Endothelial cell of umbilical vein (primary cell): Measurements from ENCODE around the gene NT5M. TPM values are rescaled to one million over a fixed set of nuclear protein-coding genes. Genes with fewer than 3 reads are reported as not detected.
"Not testable (repeated sequence)": the region's sequence is repeated elsewhere in the genome, so short reads cannot be mapped to it uniquely, and the experiment has no call there.

Experiments
- BruUV-seq: library from RNA; stranded (reverse); fragments of 400-500 nt; replicated peaks from 2 replicates; lab custom pipeline; 2021; lab: Mats Ljungman, UMichigan
- CTCF ChIA-PET: fragments of 300-600, 350-600 bp; sonication (Branson Sonifier 250); formaldehyde crosslinking; loops from one replicate; lab custom pipeline; 2021; ENCODE audit warnings: antibody characterized with exemption, inconsistent platforms; lab: Charles Lee
- POLR2A ChIA-PET: fragments of 300-600, 350-600 bp; sonication (Branson Sonifier 250); formaldehyde crosslinking; loops from one replicate; lab custom pipeline; 2021; ENCODE audit warnings: antibody characterized with exemption, inconsistent platforms; lab: Charles Lee
- DNase-seq: peaks from one replicate; pipeline ENCODE4 v3.0.0-alpha.2; 2011; ENCODE audit warnings: low read depth, low spot score
- FAIRE-seq: peaks from 2 replicates; lab custom pipeline; 2011; peaks lifted over from hg19 to GRCh38; lab: Jason Lieb, UNC
- H2AFZ ChIP-seq: 2 replicates; pipeline ENCODE4 v1.6.0; 2012; ENCODE audit warnings: low read depth, low read length, control low read depth, inconsistent platforms
- H3K27ac ChIP-seq: 2 replicates; pipeline ENCODE4 v1.5.1; 2011; ENCODE audit warnings: low read depth, mild to moderate bottlenecking, control low read depth, low read length, moderate library complexity; ENCODE audit not compliant: insufficient read depth
- H3K27me3 ChIP-seq, 2 experiments: 2 replicates each; pipeline versions ENCODE4 v1.6.0 to v1.6.1; 2011; ENCODE audit warnings: low read length in 2 of 2, mixed read lengths in 1 of 2; ENCODE audit not compliant: control insufficient read depth in 2 of 2, insufficient read depth in 2 of 2
- H3K36me3 ChIP-seq, 2 experiments: 2 replicates in 1 of 2; 3 replicates in 1 of 2; pipeline ENCODE4 v1.5.1; 2011; ENCODE audit warnings: low read length in 2 of 2, mild to moderate bottlenecking in 1 of 2, moderate library complexity in 1 of 2; ENCODE audit not compliant: control insufficient read depth in 2 of 2, insufficient read depth in 2 of 2; ENCODE audit errors: extremely low read depth in 1 of 2
- H3K4me1 ChIP-seq: 3 replicates; pipeline ENCODE4 v1.5.1; 2011; ENCODE audit warnings: mild to moderate bottlenecking, low read length; ENCODE audit not compliant: control insufficient read depth, insufficient read depth; ENCODE audit errors: extremely low read depth
- H3K4me2 ChIP-seq: 2 replicates; pipeline ENCODE4 v1.6.1; 2011; ENCODE audit warnings: low read length, control low read depth, mixed read lengths; ENCODE audit not compliant: insufficient read depth
- H3K4me3 ChIP-seq, 3 experiments: fragments of 200-600 bp in 1 of 3; sonication (generic), shearing (Covaris generic) in 1 of 3; replicated peaks in 1 of 3; 2 replicates each; pipeline ENCODE4 v1.5.1; 2011 to 2016; ENCODE audit warnings: control low read depth in 3 of 3, low read length in 3 of 3, mild to moderate bottlenecking in 2 of 3, inconsistent platforms in 1 of 3, low read depth in 1 of 3, moderate library complexity in 1 of 3; ENCODE audit not compliant: insufficient read depth in 1 of 3
- H3K79me2 ChIP-seq: 2 replicates; pipeline ENCODE4 v1.6.0; 2012; ENCODE audit warnings: low read length, inconsistent platforms; ENCODE audit not compliant: control insufficient read depth, insufficient read depth
- H3K9ac ChIP-seq: replicated peaks from 2 replicates; pipeline ENCODE3; 2011; ENCODE audit warnings: low read length, control low read depth; ENCODE audit not compliant: insufficient read depth; ENCODE audit errors: extremely low read depth
- H3K9me1 ChIP-seq: replicated peaks from 3 replicates; pipeline ENCODE4 v1.6.0; 2011; ENCODE audit warnings: mild to moderate bottlenecking, low read length; ENCODE audit not compliant: control insufficient read depth, insufficient read depth; ENCODE audit errors: extremely low read depth
- H3K9me3 ChIP-seq: replicated peaks from 2 replicates; pipeline ENCODE4 v1.5.1; 2012; ENCODE audit warnings: low read length, inconsistent platforms; ENCODE audit not compliant: control insufficient read depth, insufficient read depth
- H4K20me1 ChIP-seq: replicated peaks from 2 replicates; pipeline ENCODE3; 2011; ENCODE audit warnings: mild to moderate bottlenecking, low read length; ENCODE audit not compliant: control insufficient read depth, insufficient read depth; ENCODE audit errors: extremely low read depth
- FOS ChIP-seq: IDR thresholded peaks from 2 replicates; pipeline ENCODE4 v1.6.1; 2011; ENCODE audit warnings: mild to moderate bottlenecking, low read length, moderate library complexity, borderline replicate concordance; ENCODE audit not compliant: insufficient read depth
- JUN ChIP-seq: IDR thresholded peaks from 2 replicates; pipeline ENCODE4 v1.6.1; 2011; ENCODE audit warnings: borderline replicate concordance, low read depth; ENCODE audit not compliant: insufficient read length, insufficient read depth
- POLR2A ChIP-seq: IDR thresholded peaks from 2 replicates; pipeline ENCODE4 v1.6.1; 2012; ENCODE audit warnings: low read depth, mild to moderate bottlenecking, control low read depth, low read length
- dilution Hi-C: fragments of 300-500 bp; cut with MboI; formaldehyde crosslinking; loops from one replicate; pipeline ENCODE4 v1.15.0; 2019; ENCODE audit warnings: low sequenced_read_pairs; ENCODE audit not compliant: extremely low pct_ligation_motif_present
- intact Hi-C: fragments of 100-400 bp; cut with micrococcal nuclease; formaldehyde crosslinking; loops from one replicate; pipeline ENCODE4 v1.10.0; 2022
- polyA plus RNA-seq, 4 experiments: library from polyadenylated mRNA; depleted of rRNA in 3 of 4; stranded (reverse) in 3 of 4; unstranded in 1 of 4; fragments of >200 nt; gene quantifications; 2 replicates each; pipeline versions ENCODE4 v1.2.1 to v1.2.3, GENCODE V29; 2011 to 2012; ENCODE audit warnings: missing spikeins in 1 of 4
- total RNA-seq: library from RNA; stranded (reverse); gene quantifications from 2 replicates; pipeline ENCODE4 v1.2.3, GENCODE V29; 2021

Gene NT5M
- total and polyA plus RNA-seq, 2 donors (not counting 3 experiments of a cell fraction or from before 2014, with no cell fraction given), result 0.91 to 3.0 TPM

DNA sequence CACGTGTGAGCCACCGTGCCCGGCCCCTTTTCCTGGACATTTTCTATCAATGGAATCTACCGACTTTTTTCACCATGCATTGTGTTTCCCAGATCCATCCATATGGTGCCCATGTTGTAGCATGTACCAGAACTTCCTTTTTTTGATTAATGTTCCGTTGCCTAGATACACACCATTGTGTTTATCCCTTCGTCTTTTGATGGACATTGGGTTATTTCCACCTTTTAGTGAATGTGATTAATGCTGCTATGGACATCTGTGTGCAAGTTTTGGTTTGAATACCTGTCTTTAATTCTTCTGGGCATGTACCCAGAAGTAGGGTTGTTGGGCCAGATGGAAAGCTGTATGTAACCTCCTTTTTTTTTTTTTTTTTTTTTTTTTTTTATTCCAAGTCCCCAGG, 79.8 kb downstream of the NT5M start:
- H3K9ac ChIP-seq, result no peak overlapping the region
- ChIA-PET CTCF (interaction anchor here (1.4 to 1.6 kb wide), 2 partner anchors 14 to 16 kb away, joined by 3 read pairs; no protein-coding TSS in a partner anchor), POLR2A (no interaction called here)
- intact Hi-C loops, result no loop called here
- H3K79me2 ChIP-seq, result no peaks in the 10 kb centered on the region
- H4K20me1 ChIP-seq, result no peaks in the 10 kb centered on the region
- H3K27ac ChIP-seq, result no peak overlapping the region
- no peaks in the 10 kb centered on the region for H3K9me3 ChIP-seq
- no peak overlapping the region for H2AFZ ChIP-seq
- H3K4me3 ChIP-seq, result no peak overlapping the region
- H3K9me1 ChIP-seq, result no peaks in the 10 kb centered on the region
- DNase-seq (peak; percentile 6), FAIRE-seq (peak; percentile 18)
- BruUV-seq, result no TSS peak
- dilution Hi-C loops, result no loop called here
- H3K27me3 ChIP-seq, result peaks cover 20 to 22% of the 10 kb centered on the region in 2 experiments
- H3K36me3 ChIP-seq, result no peaks in the 10 kb centered on the region
- H3K4me2 ChIP-seq, result no peak overlapping the region
- H3K4me1 ChIP-seq, result no peaks in the 10 kb centered on the region
- TF ChIP-seq FOS, result no peak
- no peak for TF ChIP-seq JUN
- no peak for TF ChIP-seq POLR2A

DNA sequence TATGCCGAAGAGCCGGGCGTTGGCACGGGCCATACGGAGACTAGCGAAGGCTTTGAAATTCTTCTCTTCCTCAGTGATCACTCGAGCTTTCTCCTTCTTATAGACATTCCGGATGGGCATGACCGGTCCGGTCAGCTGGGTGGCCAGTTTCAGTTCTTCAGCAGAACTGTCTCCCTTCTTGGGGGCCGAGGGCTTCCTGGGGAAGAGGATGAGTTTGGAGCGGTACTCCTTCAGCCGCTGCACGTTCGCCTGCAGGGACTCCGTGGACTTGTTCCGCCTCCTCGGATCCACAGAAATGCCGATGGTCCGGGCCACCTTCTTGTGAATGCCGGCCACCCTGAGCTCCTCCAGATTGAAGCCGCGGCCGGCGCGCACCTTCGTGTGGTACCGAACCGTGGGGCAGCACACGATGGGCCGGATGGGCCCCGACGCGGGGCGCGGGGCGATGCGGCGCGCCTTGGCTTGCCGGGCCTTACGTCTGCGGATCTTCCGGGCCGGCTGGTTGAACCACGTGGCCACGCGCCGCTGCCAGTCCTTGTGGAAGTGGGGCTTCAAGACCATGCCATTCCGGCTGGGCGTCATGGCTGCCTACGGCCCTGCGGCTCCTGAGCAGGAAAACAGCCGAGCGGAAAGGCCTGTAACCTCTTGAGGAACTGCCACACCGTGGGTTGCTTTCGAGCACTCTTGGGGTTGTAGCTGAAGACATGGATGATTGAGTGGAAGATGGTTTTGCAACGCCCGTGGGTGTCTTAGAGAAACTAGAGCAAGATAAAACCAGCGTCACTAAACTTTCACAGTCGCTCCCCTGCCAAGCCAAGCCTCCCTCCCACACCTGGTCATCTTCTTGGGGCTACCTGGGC, 80.5 kb downstream of the NT5M start:
- POLR2A ChIA-PET, H3K9me3 ChIP-seq, dilution Hi-C loops, H3K4me3 ChIP-seq, H3K4me1 ChIP-seq, H3K9me1 ChIP-seq, H4K20me1 ChIP-seq, DNase-seq, H3K27ac ChIP-seq, H2AFZ ChIP-seq, H3K9ac ChIP-seq, H3K36me3 ChIP-seq, intact Hi-C loops, H3K4me2 ChIP-seq, H3K79me2 ChIP-seq: not testable (repeated sequence)
- TSS peak; percentile 99 for BruUV-seq
- CTCF ChIA-PET, result interaction anchor here (1.6 kb wide), 1 partner anchor 14 kb away, joined by 3 read pairs; no protein-coding TSS in a partner anchor
- FAIRE-seq, result peak; percentile 33
- H3K27me3 ChIP-seq, result peaks cover 20 to 22% of the 10 kb centered on the region in 2 experiments
